ENCODE data around the gene SNTB2. TPM values are rescaled to one million over a fixed set of nuclear protein-coding genes. Genes with fewer than 3 reads are reported as not detected.
A peak's percentile ranks its signal among the peaks of the same experiment; 100 is the strongest.

SNTB2 gene
- total and polyA plus RNA-seq, 9 of the 15 experiments (the other 6 are each of a cell fraction or from before 2014, with no cell fraction given) = 1.2 to 13.7 (median 5.7) TPM

GRCh38 chr16:69338557-69339288 is 151.8 kb downstream of the SNTB2 start (continued):
- no peak for TF ChIP-seq E2F3 (CRISPR knock-in tag; IDR thresholded peaks at IDR 0.05)
- no peak for TF ChIP-seq SMARCC2 (IDR thresholded peaks at IDR 0.05; ENCODE audit: low read depth)
- TF ChIP-seq E2F5 (CRISPR knock-in tag; IDR thresholded peaks at IDR 0.05) = 0 out of 2 replicates have a peak, but pooled peaks have one; percentile 35
- TF ChIP-seq MBD1 (CRISPR knock-in tag; IDR thresholded peaks at IDR 0.05) = 0 out of 2 replicates have a peak, but pooled peaks have one; percentile 47
- no peak for TF ChIP-seq CBX5 (IDR thresholded peaks at IDR 0.05; ENCODE audit: borderline replicate concordance, low read depth)
- TF ChIP-seq ZNF644 (tag; IDR thresholded peaks at IDR 0.05; ENCODE audit: low read depth) = no peak
- no peak for TF ChIP-seq ZNF668 (CRISPR knock-in tag; IDR thresholded peaks at IDR 0.05)
- no peak for TF ChIP-seq BRD9 (IDR thresholded peaks at IDR 0.05; ENCODE audit: low read depth, partially characterized antibody)
- no peak for TF ChIP-seq ZNF311 (CRISPR knock-in tag; IDR thresholded peaks at IDR 0.05)
- TF ChIP-seq ATF6 (CRISPR knock-in tag; IDR thresholded peaks at IDR 0.05) = peak; percentile 16; the same call in 1 of the 2 replicates
- TF ChIP-seq L3MBTL2 (IDR thresholded peaks at IDR 0.05) = peak; percentile 80
- no peak for TF ChIP-seq YBX1 (IDR thresholded peaks at IDR 0.05)
- no peak for TF ChIP-seq ZFP30 (CRISPR knock-in tag; IDR thresholded peaks at IDR 0.05; ENCODE audit: borderline replicate concordance)
- no peak for TF ChIP-seq STAT5B (CRISPR knock-in tag; IDR thresholded peaks at IDR 0.05)
- no peak for TF ChIP-seq MBD2 (IDR thresholded peaks at IDR 0.05; ENCODE audit: borderline replicate concordance, low read depth)
- TF ChIP-seq, protein P1, sequence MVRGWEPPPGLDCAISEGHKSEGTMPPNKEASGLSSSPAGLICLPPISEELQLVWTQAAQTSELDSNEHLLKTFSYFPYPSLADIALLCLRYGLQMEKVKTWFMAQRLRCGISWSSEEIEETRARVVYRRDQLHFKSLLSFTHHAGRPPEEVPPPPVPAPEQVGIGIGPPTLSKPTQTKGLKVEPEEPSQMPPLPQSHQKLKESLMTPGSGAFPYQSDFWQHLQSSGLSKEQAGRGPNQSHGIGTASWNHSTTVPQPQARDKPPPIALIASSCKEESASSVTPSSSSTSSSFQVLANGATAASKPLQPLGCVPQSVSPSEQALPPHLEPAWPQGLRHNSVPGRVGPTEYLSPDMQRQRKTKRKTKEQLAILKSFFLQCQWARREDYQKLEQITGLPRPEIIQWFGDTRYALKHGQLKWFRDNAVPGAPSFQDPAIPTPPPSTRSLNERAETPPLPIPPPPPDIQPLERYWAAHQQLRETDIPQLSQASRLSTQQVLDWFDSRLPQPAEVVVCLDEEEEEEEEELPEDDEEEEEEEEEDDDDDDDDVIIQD (CRISPR knock-in tag; IDR thresholded peaks at IDR 0.05) = no peak
- TF ChIP-seq NR3C1 (CRISPR knock-in tag; IDR thresholded peaks at IDR 0.05) = no peak

All from K562 (cell line).